HEK293T (cell line): Measurements from ENCODE around the gene MACROH2A1.

ENCODE experiments used
- CTCF ChIA-PET: fragments of 350-600 bp; formaldehyde crosslinking; extraction: SDS; loops from one replicate; lab custom pipeline; 2021; ENCODE audit warnings: antibody characterized with exemption, inconsistent platforms; lab: Yijun Ruan, JAX
- POLR2A ChIA-PET: fragments of 350-600 bp; formaldehyde crosslinking; extraction: SDS; loops from one replicate; lab custom pipeline; 2020; ENCODE audit warnings: antibody characterized with exemption, inconsistent platforms; lab: Yijun Ruan, JAX
- DNase-seq: peaks from one replicate; pipeline ENCODE4 v3.0.0; 2012; ENCODE audit warnings: mixed read lengths; ENCODE audit errors: extremely low spot score
- ARNT ChIP-seq: fragments of 450-650 bp; IDR thresholded peaks from 2 replicates; pipeline ENCODE4 v1.6.1; 2017; ENCODE audit warnings: mild to moderate bottlenecking
- BHLHE40 ChIP-seq: fragments of 450-650 bp; IDR thresholded peaks from 2 replicates; pipeline ENCODE4 v1.6.1; 2016; ENCODE audit warnings: mild to moderate bottlenecking, moderate library complexity, borderline replicate concordance
- CTBP1 ChIP-seq: fragments of 450-650 bp; IDR thresholded peaks from 2 replicates; pipeline ENCODE4 v1.6.1; 2016; ENCODE audit warnings: borderline replicate concordance
- ELF4 ChIP-seq: fragments of 450-650 bp; IDR thresholded peaks from 2 replicates; pipeline ENCODE4 v1.6.1; 2017; ENCODE audit warnings: antibody characterized with exemption
- FOXA1 ChIP-seq: fragments of 450-650 bp; IDR thresholded peaks from 2 replicates; pipeline ENCODE4 v1.6.1; 2016; ENCODE audit warnings: mild to moderate bottlenecking
- FOXK2 ChIP-seq: fragments of 450-650 bp; IDR thresholded peaks from 2 replicates; pipeline ENCODE4 v1.6.1; 2016; ENCODE audit warnings: mild to moderate bottlenecking
- FOXM1 ChIP-seq: fragments of 450-650 bp; IDR thresholded peaks from 2 replicates; pipeline ENCODE4 v1.6.1; 2017; ENCODE audit warnings: mild to moderate bottlenecking, borderline replicate concordance
- HDGF ChIP-seq: fragments of 450-650 bp; IDR thresholded peaks from 2 replicates; pipeline ENCODE4 v1.6.1; 2017; ENCODE audit warnings: antibody characterized with exemption, borderline replicate concordance
- L3MBTL2 ChIP-seq: fragments of 450-650 bp; conservative IDR thresholded peaks from 2 replicates; pipeline ENCODE4 v1.6.1; 2016; ENCODE audit warnings: mild to moderate bottlenecking
- LEF1 ChIP-seq: fragments of 450-650 bp; IDR thresholded peaks from 2 replicates; pipeline ENCODE4 v1.6.1; 2017; ENCODE audit warnings: mild to moderate bottlenecking, borderline replicate concordance
- NFRKB ChIP-seq: fragments of 450-650 bp; IDR thresholded peaks from 2 replicates; pipeline ENCODE4 v1.6.1; 2016; ENCODE audit warnings: mild to moderate bottlenecking, moderate library complexity
- SP1 ChIP-seq: fragments of 450-650 bp; IDR thresholded peaks from 2 replicates; pipeline ENCODE4 v1.6.1; 2017
- SUZ12 ChIP-seq: fragments of 450-650 bp; IDR thresholded peaks from 2 replicates; pipeline ENCODE4 v1.6.1; 2016; ENCODE audit warnings: mild to moderate bottlenecking
- TARDBP ChIP-seq: fragments of 450-650 bp; IDR thresholded peaks from 2 replicates; pipeline ENCODE4 v1.6.1; 2016
- ZNF384 ChIP-seq: fragments of 450-650 bp; IDR thresholded peaks from 2 replicates; pipeline ENCODE4 v1.6.1; 2016
- TF ChIP-seq, protein P1 (sequence below): fragments of 450-650 bp; IDR thresholded peaks from 2 replicates; pipeline ENCODE4 v1.6.1; 2016

Gene MACROH2A1

DNA sequence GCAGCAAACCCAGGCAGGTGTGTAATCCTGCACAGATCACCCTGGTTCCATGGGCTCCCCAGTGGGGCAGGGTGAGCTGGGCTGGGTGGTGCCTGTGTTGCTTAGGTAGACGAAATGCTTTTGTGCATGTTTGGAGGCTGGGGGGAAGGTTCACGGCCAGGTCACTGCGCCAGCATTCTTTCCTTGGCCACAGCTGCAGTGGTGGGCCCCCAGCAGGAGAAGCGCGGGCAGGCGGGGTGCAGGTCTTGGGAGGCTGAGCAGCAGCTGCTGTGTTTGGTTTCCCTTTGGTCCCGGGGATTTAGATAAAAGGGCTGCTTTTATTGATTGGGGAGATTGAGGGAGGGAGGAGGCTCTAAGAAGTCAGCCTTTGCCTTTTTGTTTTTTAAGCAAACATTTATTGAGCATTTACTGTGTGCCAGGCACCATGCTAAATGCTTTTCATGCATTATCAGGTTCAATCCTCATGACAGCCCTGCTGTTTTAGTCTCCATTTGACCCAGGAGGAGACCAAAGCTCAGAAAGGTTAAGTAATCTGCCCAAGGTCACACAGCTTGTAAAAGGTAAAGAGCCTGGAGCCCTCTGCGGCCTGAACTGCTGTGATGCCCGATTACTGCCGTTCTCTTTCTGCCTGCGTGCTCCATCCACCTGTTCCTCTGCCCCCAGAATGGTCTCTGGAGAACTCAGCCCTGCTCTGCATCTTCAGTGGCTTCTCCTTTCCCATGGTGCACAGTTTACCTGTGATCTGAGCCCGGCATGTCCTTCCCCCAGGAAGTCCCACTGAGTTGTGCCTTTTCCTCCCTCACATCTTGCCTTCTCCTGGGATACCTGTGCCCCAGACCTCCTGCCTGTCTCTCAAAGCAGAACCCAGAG is 94.4 kb downstream of the MACROH2A1 start:
- POLR2A ChIA-PET, result no interaction called here
- no peak for TF ChIP-seq FOXK2
- no peak for TF ChIP-seq ARNT
- TF ChIP-seq L3MBTL2, result no peak
- no peak for TF ChIP-seq CTBP1
- no peak for TF ChIP-seq TARDBP
- TF ChIP-seq LEF1, result no peak
- TF ChIP-seq ZNF384, result no peak
- TF ChIP-seq HDGF, result no peak
- no peak for TF ChIP-seq ELF4
- no peak for TF ChIP-seq NFRKB
- no peak for TF ChIP-seq SUZ12
- TF ChIP-seq BHLHE40, result no peak
- no peak for TF ChIP-seq SP1
- TF ChIP-seq, protein P1, sequence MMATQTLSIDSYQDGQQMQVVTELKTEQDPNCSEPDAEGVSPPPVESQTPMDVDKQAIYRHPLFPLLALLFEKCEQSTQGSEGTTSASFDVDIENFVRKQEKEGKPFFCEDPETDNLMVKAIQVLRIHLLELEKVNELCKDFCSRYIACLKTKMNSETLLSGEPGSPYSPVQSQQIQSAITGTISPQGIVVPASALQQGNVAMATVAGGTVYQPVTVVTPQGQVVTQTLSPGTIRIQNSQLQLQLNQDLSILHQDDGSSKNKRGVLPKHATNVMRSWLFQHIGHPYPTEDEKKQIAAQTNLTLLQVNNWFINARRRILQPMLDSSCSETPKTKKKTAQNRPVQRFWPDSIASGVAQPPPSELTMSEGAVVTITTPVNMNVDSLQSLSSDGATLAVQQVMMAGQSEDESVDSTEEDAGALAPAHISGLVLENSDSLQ, result no peak
- TF ChIP-seq FOXM1, result no peak
- TF ChIP-seq FOXA1, result no peak

DNA sequence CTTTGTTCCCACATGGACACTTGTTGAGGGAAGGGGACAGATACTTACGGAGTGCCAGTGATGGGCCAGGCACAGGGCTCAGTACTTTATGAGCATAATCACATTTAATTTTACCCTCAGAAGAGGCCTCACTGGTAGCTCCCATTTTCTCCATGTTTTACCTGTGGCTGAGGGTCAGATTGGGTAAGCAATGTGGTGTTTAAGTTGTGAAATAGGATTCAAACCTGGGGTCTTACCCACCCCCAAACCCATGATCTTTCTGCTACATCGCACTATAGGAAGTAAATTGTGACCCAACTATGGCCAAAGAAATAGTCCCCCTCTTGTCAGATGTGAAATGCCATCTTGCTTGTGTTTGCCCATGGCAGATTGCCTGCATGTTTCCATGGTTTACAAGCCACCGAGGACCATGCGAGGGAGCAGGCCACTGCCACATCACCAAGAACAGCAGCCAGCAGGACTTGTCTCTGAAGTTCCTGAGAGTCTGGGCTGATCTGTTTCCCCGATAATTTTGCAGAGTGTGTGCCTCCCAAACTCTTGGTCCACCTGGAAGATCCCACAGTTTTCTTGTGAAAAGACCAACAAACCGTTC is 95.4 kb downstream of the MACROH2A1 start:
- CTCF ChIA-PET, result no interaction called here
- POLR2A ChIA-PET, result no interaction called here
- no peak for DNase-seq

More for the DNA sequence above, 94.4 kb downstream of the MACROH2A1 start:
- no peak for DNase-seq
- CTCF ChIA-PET, result no interaction called here

DNA sequence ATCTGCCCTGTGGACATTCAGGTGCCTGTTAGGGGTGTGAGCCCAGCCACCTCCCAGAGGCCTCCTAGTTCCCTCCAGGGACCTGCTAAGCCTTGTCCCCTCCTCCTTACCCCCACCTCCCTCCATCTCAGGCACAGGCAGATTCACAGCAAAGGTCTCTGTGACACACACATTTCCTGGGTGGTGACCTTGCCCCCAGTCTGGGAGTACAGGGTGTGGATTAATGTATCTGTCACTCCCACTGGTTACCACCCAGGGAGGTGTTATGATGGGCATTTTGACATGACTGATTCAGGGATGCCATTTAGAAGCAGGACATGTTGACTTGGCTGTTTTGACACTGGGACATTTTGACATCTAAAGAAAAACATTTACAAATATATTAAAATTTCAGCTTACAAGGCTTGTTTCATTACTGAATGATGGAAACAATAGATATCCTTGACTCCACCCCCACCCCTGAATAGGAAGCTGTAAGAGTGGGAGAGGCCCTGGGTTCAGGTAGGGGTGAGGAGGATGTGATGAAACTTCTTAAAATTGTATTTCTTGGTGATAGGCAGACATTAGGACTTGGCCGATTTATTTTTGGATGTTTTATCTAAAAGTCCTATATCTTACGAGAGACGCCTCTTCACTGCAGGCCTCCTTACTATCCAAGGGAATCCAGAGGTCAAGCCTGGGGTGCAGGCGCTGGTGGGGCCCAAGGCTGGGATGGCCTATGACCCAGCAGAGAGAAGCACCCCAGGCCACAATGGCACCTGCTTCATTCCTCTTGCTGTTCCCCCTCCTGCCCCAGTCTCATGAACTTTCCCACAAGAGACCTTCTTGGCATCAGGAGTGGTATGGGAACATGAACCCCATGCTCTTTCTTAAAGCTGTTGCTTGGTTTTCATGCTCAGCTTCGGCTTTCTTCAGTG is 101.9 kb downstream of the MACROH2A1 start:
- ChIA-PET POLR2A (no interaction called here), CTCF (no interaction called here)
- no peak for DNase-seq
- TF ChIP-seq SP1 (no peak), FOXM1 (no peak), BHLHE40 (no peak), LEF1 (no peak), L3MBTL2 (no peak), ZNF384 (no peak), CTBP1 (no peak), ARNT (no peak), HDGF (no peak), FOXK2 (no peak), ELF4 (no peak), SUZ12 (no peak), NFRKB (no peak), TARDBP (no peak), FOXA1 (no peak)
- TF ChIP-seq, protein P1, result no peak

More for the DNA sequence above, 95.4 kb downstream of the MACROH2A1 start:
- TF ChIP-seq FOXK2 (no peak), TARDBP (no peak)

DNA sequence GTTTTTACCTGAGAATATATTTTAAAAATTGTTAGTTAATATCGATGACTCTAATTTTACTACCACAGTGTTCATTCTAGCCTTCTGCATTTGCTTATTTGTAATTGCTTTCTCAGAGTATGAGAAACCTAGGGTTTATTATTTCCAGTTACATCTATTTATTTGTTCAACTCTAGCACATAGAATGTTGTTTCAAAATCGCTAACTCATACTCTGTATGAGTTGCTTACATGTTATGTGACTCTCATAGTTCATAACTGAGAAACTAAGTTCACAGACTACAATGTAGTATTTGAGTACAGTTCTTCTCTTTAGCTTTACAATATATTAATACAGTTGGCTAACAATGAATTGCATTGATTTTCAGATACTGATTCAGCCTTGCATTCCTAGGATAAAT is 103.2 kb downstream of the MACROH2A1 start:
- CTCF ChIA-PET, result no interaction called here
- POLR2A ChIA-PET, result no interaction called here
- DNase-seq, result no peak
- TF ChIP-seq ELF4 (no peak), NFRKB (no peak), LEF1 (no peak), FOXK2 (no peak), BHLHE40 (no peak), SUZ12 (no peak)

DNA sequence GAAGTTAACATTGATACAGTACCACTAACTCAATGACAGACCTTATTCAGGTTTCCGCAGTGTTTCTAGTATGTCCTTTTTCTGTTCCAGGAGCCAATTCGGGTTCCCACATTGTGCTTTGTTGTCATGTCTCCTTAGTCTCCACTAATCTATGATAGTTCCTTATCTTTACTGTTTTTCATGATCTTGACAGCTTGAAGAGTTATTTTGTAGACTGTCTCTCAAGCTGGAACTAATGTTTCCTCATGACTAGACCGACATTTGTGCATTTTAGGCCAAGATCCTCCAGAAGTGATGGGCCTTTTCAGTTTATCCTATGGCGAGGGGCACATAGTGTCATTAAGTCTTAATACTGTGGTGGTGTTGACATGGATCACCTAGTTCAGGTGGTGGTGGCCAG is 104.2 kb downstream of the MACROH2A1 start:
- DNase-seq, result no peak
- no peak for TF ChIP-seq FOXA1
- no peak for TF ChIP-seq CTBP1
- no peak for TF ChIP-seq FOXK2
- TF ChIP-seq SUZ12, result no peak
- TF ChIP-seq TARDBP, result no peak
- TF ChIP-seq ZNF384, result no peak
- TF ChIP-seq ELF4, result no peak
- no peak for TF ChIP-seq FOXM1
- no peak for TF ChIP-seq LEF1
- no peak for TF ChIP-seq HDGF
- no peak for TF ChIP-seq ARNT
- TF ChIP-seq L3MBTL2, result no peak
- TF ChIP-seq BHLHE40, result no peak
- TF ChIP-seq SP1, result no peak
- ChIA-PET CTCF (no interaction called here), POLR2A (no interaction called here)

DNA sequence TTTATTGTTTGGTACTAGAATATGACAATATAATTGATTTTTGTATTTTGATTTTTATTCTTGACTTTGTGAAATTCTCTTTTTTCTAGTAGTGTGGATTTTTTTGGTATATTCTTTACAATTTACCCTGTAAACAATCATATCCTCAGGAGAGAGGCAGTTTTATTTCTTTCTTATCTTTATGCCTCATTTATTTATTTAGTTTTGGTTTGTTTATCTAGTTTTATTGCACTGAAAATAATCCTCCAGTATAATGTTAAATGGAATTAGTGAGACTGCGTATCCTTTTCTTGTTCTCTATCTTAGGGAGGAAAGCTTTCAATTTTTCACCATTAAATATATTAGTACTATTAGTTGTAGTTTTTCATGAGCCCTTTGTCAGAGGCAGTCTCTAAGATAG is 109.4 kb downstream of the MACROH2A1 start:
- POLR2A ChIA-PET, result no interaction called here
- TF ChIP-seq, protein P1, result peak; percentile 69
- TF ChIP-seq ELF4 (no peak), CTBP1 (peak; percentile 29; the same call in 1 of the 2 replicates)
- CTCF ChIA-PET, result no interaction called here
- DNase-seq, result no peak
